Measurements from ENCODE around the gene FRS2.
A peak's percentile ranks its signal among the peaks of the same experiment; 100 is the strongest.

FRS2 gene

DNA sequence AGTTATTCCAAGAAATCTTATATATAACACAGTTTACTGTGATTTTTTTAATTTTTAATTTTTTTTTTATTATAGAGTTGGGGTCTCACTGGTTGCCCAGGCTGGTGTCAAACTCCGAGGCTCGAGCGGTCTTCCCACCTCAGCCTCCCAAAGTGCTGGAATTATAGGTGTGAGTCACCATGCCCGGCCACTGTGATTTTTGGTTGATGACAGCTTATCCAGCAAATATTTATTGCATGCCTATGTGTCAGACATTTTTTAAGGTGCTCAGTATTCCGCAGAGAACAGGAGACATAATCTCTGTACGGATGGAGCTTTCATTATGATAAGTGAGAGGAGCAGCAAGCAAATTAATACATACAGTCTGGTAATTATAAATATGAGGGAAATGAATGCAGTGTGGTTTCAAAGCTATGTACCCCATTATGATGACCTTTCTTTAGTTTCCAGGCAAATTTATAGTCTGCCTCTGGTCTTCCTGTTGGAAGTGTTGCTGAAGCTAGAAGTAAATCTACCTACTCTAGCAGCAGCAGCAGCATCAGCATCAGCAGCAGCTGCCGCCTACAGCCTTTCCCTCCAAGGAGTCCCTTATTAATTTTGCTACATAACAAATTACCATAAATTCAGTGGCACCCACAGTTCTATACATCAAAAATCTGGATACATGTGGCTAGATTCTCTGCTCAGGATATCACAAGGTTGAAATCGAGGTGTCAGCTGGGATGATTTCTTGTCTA lies 32.3 kb downstream of the FRS2 start:
- FAIRE-seq, result no peak

DNA sequence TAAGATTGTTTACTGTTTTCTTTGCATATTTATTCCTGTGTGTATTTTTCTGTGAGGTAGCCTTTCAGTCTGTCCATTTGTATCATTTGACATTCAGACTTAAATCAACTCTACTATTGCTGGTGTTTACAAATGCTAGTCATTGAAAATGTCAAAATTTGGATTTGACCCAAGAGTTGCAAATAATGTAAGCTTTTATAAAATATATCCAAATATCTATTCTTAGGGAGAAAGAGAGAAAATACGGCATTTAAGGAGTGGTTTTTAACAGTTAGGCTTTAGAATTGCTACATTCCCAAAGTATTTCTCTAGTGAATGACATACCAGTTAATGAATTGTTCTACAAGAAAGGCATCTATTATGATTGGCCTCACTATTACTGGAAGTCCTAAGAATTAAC lies 37.9 kb downstream of the FRS2 start:
- FAIRE-seq, result peak; percentile 13

DNA sequence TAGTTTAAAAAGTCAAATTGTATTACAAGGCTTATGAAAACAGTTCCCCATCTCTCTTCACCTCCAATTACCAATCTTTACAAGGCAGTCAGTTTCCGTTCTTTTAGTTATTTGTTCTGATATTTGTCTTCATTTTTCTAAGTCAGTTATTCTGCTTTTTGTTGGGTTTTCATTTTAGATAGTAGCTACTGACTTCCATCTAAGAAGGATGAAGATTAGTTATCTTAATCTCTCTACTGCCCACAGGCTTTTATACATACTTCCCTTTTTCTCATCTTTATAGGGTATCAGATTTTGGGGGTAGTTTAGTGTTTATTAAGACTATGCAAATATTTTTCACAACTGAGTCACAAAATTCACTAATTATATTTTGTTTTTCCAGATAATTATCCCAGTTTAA lies 38.4 kb downstream of the FRS2 start:
- no peak for FAIRE-seq

DNA sequence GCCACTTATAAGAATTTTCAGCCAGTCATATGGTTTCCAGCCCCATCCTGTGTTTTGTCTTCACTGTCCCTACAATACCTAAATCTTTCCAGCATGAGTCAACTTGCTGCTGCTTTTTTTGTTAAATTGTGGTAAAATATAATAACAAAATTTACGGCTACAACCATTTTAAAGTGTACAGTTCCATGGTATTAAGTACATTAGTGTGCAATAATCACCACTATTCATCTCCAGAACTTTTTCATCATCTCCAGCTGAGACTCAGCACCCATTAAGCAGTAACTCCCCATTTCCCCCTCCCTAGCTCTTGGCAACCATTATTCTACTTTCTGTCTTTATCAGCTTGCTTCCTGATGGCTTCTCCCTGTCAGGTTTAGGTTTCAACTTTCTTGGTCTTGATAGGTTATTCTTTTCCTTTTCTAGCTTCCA lies 39.1 kb downstream of the FRS2 start:
- no peak for FAIRE-seq

DNA sequence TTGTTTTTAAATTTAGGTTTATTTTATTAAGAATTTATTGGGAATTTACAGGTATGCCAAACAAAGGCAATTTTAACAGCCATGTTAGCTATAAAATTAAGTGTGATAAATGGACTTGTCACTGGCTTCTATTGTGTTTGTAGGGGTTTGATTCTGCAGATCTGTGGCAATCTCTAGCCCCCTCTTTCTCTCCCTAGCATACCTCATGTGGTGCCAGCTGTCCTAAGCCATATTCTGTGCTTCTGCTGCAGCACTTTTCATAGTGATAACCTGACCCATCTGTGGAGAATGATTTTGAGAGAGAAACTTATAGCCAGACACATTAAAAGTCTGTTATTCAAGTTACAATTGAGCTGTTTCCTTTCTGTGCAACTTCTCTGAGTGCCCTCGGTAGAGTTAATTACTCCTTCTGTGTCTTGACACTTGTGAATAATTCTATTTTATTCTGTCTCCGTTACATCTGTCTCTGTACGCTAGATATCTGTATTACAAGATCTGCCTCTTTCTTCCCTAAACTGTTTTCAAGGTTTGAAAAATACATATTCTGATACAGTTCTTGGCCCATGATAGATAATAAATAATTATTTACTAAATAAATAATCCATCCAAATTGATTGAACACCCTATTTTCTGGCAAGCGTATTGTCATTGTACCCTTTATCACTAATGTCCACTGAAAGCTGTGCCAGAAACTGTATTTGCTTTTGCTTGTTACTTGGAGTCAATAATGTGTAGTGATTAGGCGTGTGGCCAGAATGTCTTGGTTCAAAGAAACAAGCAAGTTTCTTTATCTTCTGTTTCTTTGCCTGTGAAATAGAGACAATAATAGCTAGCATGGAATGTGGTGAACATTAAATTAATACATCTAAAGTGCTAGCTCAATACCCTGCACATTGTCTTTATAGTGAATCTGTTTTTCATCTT lies 40.0 kb downstream of the FRS2 start:
- no peak for FAIRE-seq

DNA sequence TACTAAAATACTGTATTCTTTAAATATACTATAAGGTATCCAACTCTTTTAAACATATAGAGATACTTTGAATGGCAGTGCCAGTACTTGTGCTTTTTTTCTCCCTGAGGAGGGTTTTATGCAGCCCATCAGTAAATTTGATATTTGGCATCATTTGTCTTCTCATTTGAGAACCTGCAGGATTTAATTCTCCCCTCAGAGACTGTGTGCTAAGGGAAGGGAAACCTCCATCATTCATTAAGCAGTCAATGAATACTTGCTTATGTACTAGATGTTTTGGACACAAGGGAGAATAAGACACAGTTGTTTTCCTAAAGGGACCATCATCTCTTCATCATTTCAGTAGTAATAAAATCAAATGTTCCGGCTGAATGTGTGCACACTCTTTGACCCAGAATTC lies 40.8 kb downstream of the FRS2 start:
- FAIRE-seq, result no peak

DNA sequence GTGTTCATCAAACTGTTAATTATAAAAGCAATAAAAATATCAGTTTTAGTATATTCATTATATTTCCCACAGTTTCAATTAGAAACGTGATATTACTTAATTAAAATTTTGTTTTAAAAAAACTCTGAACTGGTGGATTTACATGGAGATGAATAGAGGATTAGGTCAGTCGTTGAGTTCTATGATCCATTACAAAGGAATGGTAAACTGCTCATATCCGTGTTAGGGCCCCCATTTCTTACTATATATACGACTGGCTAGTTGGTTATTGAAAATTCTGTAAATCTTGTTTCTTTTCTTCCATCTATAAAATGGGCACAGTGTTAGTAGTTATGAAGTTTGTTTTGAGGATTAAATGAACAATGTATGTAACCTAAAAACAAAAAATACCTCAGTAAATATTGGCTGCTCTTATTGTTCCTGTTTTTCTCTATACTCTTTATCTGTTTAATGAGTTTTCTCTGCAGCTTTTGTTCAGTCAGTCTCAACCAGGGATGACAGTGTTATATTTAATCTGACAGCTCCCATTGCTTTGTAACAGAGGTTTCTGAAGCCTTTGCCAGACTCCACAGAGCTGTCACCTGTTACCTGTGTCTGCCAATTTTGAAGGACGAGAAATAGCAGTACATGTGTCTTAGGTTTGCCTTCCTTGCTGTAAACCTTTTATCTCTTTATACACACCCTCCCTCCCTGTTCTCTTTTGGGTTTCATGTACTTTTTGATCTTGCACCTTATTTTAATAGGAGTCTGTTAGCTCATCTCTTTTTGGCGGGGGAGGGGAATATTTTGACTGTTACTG lies 41.5 kb downstream of the FRS2 start:
- peak; percentile 66 for FAIRE-seq

DNA sequence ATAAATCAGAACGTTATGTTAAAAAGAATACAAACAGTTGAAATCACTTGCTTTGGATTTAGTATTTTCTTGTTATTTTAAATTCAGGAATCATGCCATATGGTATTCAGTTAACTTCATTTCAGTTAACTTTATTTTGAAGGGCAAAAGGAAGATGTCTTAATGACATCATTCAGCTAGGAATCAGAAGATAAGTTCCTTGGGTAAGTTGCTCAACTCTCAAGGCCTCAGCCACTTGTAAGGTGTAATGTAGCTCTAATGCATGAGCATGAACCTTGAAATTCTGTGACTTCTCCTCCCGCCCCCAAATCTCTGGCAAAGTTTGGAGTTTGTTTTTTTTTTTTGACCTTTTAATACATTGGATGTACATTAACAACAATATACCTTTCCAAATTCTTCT lies 42.6 kb downstream of the FRS2 start:
- FAIRE-seq, result no peak

DNA sequence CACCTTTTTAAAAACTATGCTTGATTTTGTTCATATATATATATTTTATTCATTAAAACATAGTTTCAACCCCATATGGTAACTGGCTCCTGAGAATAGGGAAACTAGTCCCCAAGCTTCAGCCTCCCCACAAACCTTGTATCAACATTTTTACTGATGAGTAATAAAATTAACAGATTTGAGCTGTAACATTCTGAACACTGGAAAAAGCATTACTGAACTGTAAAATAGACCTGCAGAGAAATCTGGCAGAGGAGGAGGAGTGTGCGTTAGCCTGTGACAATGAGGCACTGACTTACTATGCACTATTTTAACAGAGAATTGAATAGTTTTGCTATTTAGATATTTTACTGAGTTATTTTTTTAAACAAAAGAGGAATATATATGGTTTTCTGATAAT lies 43.1 kb downstream of the FRS2 start:
- no peak for FAIRE-seq

DNA sequence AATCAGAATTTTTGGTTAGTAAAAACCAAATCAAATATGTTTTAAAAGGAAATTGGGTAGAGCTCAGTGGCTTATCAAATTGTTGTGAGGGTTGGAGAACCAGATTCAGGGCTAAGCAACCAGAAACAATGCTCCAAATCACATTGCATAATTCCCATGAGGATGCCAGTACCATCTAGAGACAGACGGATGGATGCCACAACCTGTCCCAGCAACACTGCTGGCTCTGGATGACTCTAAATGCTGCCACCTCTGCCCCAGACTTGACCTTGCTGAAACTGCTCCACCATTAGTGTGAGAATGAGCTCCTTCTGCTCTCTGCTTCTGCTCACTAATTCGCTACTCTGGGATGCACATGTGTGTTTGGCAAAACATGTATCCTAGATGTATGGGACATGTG lies 43.9 kb downstream of the FRS2 start:
- no peak for FAIRE-seq

DNA sequence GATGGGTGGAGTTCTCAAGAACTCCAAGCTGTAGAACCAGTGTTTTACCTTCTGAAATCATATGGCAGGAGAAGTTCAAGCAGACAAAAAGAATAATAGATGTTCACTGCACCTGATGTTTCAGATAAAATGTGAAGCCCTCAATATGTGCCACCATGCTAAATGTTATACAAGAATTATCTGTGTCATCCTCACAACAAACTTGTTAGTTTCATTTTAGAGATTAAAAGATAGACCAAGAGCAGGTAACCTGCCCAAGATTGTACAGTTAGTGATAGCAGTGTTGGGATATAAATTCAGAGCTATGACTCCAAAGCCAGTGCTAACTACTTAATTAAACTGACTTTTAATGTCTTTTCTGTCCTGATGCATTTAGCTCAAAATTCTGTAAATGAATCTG lies 44.7 kb downstream of the FRS2 start:
- no peak for FAIRE-seq

DNA sequence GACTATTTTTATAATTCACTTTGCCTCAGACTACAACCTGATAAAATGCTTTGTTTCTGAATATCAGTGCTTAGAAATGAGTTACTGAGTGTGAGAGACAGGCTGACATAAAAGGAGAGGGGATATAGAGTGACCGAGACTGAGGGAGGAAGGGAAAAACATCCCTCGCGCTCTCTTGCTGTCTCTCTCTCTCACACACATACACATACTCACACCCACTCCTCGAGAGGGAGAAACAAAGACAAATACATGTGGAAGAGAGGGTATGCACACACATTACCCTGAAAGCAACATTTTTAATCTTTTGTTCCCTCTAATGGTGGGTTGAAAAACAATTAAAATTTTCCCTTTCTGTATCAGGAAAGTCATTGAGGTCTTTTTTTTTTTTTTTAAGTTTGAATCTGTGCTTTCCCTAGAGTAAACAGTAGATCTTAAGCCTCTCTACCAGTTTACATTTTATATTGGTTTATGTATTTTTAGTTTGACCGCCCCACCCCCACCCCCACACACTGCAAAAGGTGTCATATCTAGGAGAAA lies 45.3 kb downstream of the FRS2 start:
- FAIRE-seq, result no peak

DNA sequence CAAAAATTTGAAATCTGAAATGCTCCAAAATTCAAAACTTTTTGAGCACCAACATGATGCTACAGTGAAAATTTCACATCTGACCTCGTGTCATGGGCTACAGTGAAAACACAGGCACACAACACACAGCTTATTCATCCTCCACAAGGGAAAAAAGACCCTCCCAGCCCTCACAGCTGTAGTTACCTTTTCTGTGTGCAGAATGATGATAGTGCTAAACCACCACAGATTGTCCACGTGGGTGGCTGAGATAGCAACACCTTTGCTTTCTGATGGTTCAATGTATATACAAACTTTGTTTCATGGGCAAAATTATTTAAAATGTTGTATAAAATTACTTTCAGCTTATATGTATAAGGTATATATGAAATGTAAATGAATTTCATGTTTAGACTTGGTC lies 46.8 kb downstream of the FRS2 start:
- FAIRE-seq, result no peak

DNA sequence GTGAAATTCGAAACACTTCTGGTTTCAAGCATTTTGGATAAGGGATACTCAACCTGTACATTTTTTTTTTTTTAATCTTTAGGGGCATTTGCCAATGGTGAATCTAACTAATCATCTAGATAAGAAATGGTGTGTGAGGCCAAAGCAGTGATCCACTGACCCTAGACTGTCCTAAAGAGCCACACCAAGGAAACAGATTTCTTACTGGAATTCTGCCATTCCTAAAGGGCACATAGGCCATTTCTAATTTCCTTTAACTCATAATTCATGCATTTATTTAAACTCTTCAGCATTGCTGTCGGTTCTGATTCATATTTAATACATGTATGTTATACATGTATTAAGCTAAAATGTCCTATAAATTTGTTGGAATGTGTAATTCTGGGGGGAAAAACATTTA lies 47.2 kb downstream of the FRS2 start:
- FAIRE-seq, result no peak

DNA sequence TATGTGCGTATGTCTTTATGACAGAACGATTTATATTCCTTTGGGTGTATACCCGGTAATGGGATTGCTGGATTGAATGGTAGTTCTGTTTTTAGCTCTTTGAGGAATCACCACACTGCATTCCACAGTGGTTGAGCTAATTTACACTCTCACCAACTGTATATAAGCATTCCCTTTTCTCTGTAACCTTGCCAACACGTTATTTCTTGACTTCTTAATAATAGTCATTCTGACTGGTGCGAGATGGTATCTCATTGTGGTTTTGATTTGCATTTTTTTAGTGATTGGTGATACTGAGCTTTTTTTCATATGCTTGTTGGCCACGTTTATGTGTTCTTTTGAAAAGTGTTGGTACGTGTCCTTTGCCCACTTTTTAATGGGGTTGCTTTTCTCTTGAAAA lies 49.7 kb downstream of the FRS2 start:
- FAIRE-seq, result no peak

DNA sequence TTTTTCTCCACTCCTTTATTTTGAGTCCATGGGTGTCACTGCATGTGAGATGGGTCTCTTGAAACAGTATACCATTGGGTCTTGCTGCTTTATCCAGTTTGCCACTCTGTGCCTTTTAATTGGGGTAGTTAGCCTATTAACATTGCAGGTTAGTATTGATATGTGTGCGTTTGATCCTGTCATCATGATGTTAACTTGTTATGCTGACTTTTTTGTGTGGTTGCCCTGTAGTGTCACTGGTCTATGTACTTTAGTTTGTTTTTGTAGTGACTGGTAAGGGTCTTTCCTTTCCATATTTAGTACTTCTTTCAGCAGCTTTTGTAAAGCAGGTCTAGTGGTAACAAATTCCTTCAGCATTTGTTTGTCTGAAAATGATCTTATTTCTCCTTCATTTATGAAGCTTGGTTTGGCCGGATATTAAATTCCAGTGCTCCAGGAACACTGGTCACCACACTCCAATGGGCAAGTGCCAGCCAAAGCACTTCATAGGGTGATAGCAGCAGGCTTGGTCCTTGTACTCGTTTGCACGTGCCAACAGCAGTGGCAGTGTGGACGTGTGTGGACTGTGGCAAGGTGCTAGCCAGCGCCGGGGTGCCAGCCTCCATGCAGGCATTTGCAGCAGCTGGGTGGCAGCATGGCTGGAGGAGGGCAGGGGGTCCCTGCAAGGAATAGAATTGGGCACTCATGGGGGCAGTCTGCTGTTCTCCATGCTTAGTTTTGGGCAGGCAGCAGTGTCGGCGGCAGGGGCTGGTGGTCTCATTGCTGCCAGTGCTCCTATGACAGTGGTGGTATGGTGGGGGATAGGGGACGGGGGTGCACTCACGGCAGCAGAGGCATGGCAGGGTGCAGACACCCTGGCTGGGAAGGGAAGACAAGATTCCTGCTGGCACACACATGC lies 53.5 kb downstream of the FRS2 start:
- FAIRE-seq, result no peak

DNA sequence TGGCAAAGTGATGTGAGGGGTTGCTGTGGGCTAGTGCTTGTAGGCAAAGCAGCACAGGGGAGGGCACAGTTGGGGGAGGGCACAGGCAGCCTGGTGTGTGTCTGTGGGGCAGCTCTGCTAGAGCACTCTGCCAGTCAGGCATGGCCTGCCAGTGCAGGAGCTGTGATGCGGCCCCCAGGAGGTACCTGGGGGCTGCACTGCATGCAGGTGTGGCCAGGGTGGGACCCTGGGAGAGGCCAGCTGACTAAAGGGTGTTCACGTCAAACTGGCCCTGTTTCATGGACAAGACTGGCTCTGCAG lies 54.1 kb downstream of the FRS2 start:
- no peak for FAIRE-seq

DNA sequence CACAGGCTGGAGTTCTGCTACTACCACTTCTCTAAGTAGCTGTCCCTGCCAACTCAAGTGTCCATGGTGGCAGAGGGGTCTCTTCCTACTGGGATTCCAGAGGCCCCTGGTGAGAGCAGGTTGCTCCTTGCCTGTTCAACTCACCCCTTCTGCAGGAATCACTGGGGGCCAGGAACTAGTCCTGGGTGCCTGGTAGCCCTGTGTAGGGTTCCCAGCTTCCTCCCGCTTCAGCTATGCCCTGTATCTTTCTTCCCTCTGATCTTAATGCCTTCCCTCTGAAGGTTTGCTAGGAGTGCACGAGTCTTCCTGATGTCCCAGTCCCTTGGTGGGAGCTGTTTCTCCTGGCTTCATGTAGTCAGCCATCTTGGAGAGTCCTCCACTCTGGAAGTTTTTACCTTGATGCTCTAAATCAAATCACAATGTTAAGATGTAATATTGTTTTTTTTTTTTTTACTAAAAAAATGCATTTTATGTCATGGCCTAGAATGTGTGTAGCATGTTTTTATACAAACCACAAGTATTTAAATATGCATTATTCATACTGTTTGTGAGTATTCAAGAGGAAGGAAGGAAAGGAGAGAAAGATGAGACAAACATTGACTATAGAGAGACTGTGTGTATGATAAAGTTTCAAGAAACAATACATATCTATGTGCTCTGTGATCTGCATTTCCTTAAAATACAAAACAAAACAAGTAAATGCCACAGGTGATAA lies 54.7 kb downstream of the FRS2 start:
- no peak for FAIRE-seq

DNA sequence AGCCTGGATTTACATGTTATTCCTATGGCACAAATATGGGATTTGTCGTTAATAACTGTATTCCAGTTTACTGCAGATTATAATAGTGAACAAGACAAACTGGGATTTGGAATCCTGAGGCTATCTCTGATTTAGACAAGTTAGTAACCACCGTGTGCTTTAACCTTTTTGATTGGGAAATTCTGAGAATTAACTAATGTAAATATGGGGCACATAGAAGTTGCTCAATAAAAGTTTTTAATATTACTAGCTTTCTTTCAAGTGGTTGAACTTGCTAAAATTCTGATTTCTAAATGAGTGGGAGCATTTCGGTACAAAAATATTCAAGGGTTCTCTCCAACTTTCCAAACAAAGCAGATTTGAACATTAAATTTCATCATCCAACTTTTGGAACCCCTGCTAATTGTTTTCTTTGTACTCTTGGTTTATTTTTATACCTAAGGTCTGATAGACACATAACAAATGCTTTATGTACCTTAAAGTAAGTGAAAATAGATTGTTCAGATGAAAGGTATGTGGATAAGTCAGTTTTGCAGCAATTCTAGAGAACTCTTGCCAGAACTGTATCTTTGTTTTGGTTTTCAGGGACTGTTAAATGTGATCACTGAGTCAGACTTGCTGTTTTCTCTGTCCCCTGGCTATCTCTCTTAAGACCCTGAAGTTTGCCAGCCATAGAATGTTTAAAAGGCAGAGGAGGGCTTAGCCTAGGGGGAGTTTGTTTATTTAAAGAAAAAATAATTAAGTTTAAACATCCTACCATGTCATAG lies 57.5 kb downstream of the FRS2 start:
- FAIRE-seq, result no peak

DNA sequence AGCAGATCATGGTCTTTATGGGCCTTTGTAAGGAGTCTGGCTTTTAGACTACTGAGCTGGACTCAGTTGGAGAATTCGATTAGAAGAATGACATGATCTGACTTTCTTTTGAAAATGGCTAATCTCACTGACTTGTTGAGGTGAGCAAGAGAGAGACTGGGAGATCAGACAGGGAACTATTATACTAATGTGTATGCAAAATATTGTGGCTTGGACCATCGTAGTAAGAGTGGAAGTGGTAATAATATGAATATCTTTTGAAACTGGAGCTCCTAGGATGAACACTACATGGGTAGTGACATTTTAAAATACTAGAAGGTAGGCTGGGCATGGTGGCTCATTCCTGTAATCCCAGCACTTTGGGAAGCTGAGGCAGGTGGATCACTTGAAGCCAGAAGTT lies 58.8 kb downstream of the FRS2 start:
- no peak for FAIRE-seq

DNA sequence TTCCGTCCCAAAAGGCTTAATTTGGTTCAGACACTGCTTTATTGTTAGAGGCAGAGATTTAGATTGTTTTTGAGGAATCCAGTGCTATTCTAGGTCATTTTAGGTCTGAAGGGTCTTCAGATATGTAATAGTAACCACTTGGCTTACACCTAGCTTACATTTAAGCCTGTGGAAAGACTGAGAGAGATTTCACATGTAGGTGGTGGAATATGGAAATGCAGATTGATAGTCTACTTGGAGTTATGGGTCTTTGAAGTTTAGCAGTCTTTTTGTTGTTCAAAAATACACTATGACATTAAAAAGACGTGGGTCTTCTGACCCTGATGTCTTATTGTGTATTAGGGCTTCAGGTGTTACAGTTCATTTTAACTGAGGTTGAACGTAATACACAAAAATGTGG lies 63.7 kb downstream of the FRS2 start:
- FAIRE-seq, result no peak
